Left colon (tissue), 2 donors: ENCODE data around the gene AXIN2. TPM values are rescaled to one million over a fixed set of nuclear protein-coding genes. Genes with fewer than 3 reads are reported as not detected.

Source experiments
- ATAC-seq: fragments of 200-7000 bp; cut with Tn5 transposase; one replicate; pipeline ENCODE4 v1.9.1; 2020; ENCODE audit warnings: mild to moderate bottlenecking, moderate library complexity
- DNase-seq, 2 donors: peaks; one replicate each; pipeline ENCODE4 v3.0.0-alpha.2; 2020
- intact Hi-C, 2 donors: fragments of 100-400 bp; cut with DNase I in 1 of 2; cut with micrococcal nuclease in 1 of 2; formaldehyde crosslinking; loops; one replicate each; pipeline versions ENCODE4 v1.11.2 to v1.14.0; 2022; cut with DNase I, micrococcal nuclease
- total RNA-seq, 2 donors: library from RNA; stranded (reverse); fragmentation: NEBNext Ultra II Directional; extraction: Animal tissue kit (Norgen Biotek cat#: 25700); gene quantifications; one replicate each; pipeline ENCODE4 v1.2.1, GENCODE V29; 2021
- donor health status: DM: no; HTN: no; CAD: no.
- donor health status: DM: yes; HTN: yes; CAD: no.

AXIN2 gene
- total RNA-seq, 2 donors from 2014 or later: 27.0 to 46.5 TPM

- ATAC-seq (peak; percentile 32), DNase-seq (no peak)
- intact Hi-C loops: loop anchor here in 1 of 2 donors (10.0 kb wide), 1 partner anchor 263 kb away; no protein-coding TSS in a partner anchor
Measured at GRCh38 chr17:65557349-65558310, 3.8 kb downstream of the AXIN2 start.

- intact Hi-C loops: loop anchor here in 1 of 2 donors (10.0 kb wide), 1 partner anchor 262 kb away; no protein-coding TSS in a partner anchor
- ATAC-seq: no peak
- no peak for DNase-seq
Measured at GRCh38 chr17:65556910-65557348, 4.5 kb downstream of the AXIN2 start.

GRCh38 chr17:65556014-65556909 lies 5.2 kb downstream of the AXIN2 start:
- ATAC-seq (peak; percentile 54), DNase-seq (peak; percentile 89 to 97)
- intact Hi-C loops: loop anchor here in 1 of 2 donors (10.0 kb wide), 1 partner anchor 261 kb away; no protein-coding TSS in a partner anchor

- peak; percentile 39 to 59 for DNase-seq
- peak; percentile 18 for ATAC-seq
- intact Hi-C loops: loop anchor here in 1 of 2 donors (10.0 kb wide), 1 partner anchor 260 kb away; no protein-coding TSS in a partner anchor
Measured at GRCh38 chr17:65554553-65555223, 6.8 kb downstream of the AXIN2 start.

- intact Hi-C loops: loop anchor here in 1 of 2 donors (10.0 kb wide), 1 partner anchor 259 kb away; no protein-coding TSS in a partner anchor
- ATAC-seq (no peak), DNase-seq (no peak)
Measured at GRCh38 chr17:65553646-65554552, 7.5 kb downstream of the AXIN2 start.

- ATAC-seq (no peak), DNase-seq (no peak)
- intact Hi-C loops: loop anchor here in 1 of 2 donors (10.0 kb wide), 1 partner anchor 258 kb away; no protein-coding TSS in a partner anchor
Measured at GRCh38 chr17:65553009-65553645, 8.3 kb downstream of the AXIN2 start.

GRCh38 chr17:65552214-65552613 lies 9.2 kb downstream of the AXIN2 start:
- intact Hi-C loops: loop anchor here in 1 of 2 donors (10.0 kb wide), 1 partner anchor 257 kb away; no protein-coding TSS in a partner anchor
- DNase-seq: peak; percentile 45 to 66
- peak; percentile 54 for ATAC-seq

GRCh38 chr17:65551267-65552040 lies 10.0 kb downstream of the AXIN2 start:
- ATAC-seq: no peak
- intact Hi-C loops: loop anchor here in 1 of 2 donors (10.0 kb wide), 1 partner anchor 257 kb away; no protein-coding TSS in a partner anchor
- DNase-seq: no peak

- DNase-seq (no peak), ATAC-seq (no peak)
- intact Hi-C loops: loop anchor here in 1 of 2 donors (10.0 kb wide), 1 partner anchor 256 kb away; no protein-coding TSS in a partner anchor
Measured at GRCh38 chr17:65550758-65551157, 10.7 kb downstream of the AXIN2 start.

- no peak for DNase-seq
- no peak for ATAC-seq
- intact Hi-C loops: loop anchor here in 1 of 2 donors (10.0 kb wide), 1 partner anchor 255 kb away; no protein-coding TSS in a partner anchor
Measured at GRCh38 chr17:65550075-65550662, 11.3 kb downstream of the AXIN2 start.

- intact Hi-C loops: no loop called here
- no peak for ATAC-seq
- no peak for DNase-seq
Measured at GRCh38 chr17:65548269-65548969, 13.0 kb downstream of the AXIN2 start.

GRCh38 chr17:65547253-65547670 lies 14.2 kb downstream of the AXIN2 start:
- intact Hi-C loops: no loop called here
- ATAC-seq (peak; percentile 88), DNase-seq (peak; percentile 85 to 94)

- DNase-seq (no peak), ATAC-seq (peak; percentile 10)
Measured at GRCh38 chr17:65546579-65546978, 14.9 kb downstream of the AXIN2 start.

GRCh38 chr17:65545705-65546523 lies 15.5 kb downstream of the AXIN2 start:
- DNase-seq: no peak
- ATAC-seq: no peak
- intact Hi-C loops: no loop called here

More at GRCh38 chr17:65546579-65546978, 14.9 kb downstream of the AXIN2 start:
- intact Hi-C loops: no loop called here
